ENCODE data around the gene NRP1. TPM values are rescaled to one million over a fixed set of nuclear protein-coding genes. Genes with fewer than 3 reads are reported as not detected.
A peak's percentile ranks its signal among the peaks of the same experiment; 100 is the strongest.

NRP1 gene
- total RNA-seq, 1 donor, result 197 TPM

DNA sequence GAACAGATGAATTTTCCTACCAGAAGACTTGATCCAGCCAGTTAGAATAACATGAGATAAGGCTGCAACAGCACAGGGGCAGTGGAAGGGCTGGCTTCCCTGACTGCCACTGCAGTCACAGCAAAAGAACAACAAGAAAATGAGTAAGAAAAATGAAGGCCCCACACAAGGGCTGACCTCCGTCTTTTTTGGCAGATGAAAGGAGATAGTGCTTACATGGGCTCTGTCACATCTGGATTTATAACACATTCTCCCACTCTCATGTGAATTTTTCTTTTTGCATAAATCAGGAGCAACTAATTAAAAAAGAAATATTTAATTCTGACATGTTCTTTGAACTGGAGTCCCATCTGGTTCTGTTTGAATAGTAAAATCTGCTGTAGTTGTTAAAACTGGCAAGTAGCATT is 99.6 kb downstream of the NRP1 start:
- TF ChIP-seq, protein P1, sequence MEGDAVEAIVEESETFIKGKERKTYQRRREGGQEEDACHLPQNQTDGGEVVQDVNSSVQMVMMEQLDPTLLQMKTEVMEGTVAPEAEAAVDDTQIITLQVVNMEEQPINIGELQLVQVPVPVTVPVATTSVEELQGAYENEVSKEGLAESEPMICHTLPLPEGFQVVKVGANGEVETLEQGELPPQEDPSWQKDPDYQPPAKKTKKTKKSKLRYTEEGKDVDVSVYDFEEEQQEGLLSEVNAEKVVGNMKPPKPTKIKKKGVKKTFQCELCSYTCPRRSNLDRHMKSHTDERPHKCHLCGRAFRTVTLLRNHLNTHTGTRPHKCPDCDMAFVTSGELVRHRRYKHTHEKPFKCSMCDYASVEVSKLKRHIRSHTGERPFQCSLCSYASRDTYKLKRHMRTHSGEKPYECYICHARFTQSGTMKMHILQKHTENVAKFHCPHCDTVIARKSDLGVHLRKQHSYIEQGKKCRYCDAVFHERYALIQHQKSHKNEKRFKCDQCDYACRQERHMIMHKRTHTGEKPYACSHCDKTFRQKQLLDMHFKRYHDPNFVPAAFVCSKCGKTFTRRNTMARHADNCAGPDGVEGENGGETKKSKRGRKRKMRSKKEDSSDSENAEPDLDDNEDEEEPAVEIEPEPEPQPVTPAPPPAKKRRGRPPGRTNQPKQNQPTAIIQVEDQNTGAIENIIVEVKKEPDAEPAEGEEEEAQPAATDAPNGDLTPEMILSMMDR (IDR thresholded peaks at IDR 0.05; ENCODE audit: insufficient read depth, low read depth, low read length), result no peak

DNA sequence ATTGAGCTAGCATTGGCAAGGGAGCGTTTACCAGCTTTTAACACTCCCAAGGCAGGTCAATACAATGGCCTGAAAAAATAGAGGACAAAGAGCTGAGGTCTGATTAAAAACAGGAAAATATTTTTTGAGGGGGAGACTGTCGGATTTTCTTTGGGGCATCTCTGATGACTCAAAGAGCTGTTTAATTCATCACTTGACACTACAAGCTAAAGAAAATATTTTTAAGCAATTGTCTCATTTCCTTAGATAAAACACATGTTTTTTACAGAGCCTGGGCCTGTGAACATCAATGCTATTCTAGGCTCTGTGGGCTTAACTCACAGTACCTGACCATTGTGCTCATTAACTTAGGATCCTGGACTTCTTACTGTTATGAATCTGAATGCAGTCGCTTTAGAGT is 100.8 kb downstream of the NRP1 start:
- no peak for DNase-seq (ENCODE audit: low read depth)
- TF ChIP-seq, protein P1 (IDR thresholded peaks at IDR 0.05; ENCODE audit: insufficient read depth, low read depth, low read length), result no peak
- no peak overlapping the region for H3K4me3 ChIP-seq (ENCODE audit: low read depth, low read length)

More for the DNA sequence above, 99.6 kb downstream of the NRP1 start:
- peak; percentile 61 for DNase-seq (ENCODE audit: low read depth)
- H3K4me3 ChIP-seq (ENCODE audit: low read depth, low read length), result no peak overlapping the region

DNA sequence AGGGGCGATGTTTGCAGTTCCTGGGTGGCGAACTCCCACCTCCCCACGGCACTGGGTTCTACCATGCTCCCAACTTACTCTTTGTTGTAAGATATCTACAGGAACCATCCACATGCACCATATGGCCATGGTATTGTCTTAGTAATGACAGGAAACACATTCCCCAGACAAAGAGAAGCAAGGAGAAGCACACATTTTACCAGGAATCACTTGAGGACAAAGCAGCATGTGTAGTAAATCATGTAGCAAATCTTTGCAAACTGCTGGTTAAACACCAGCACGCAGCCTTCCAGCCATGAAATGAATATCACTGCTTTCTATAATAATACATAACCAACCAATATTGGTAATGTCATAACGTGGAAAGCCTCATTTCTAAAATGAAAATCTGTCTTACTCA is 101.2 kb downstream of the NRP1 start:
- no peak overlapping the region for H3K4me3 ChIP-seq (ENCODE audit: low read depth, low read length)
- TF ChIP-seq, protein P1 (IDR thresholded peaks at IDR 0.05; ENCODE audit: insufficient read depth, low read depth, low read length), result no peak
- DNase-seq (ENCODE audit: low read depth), result no peak

DNA sequence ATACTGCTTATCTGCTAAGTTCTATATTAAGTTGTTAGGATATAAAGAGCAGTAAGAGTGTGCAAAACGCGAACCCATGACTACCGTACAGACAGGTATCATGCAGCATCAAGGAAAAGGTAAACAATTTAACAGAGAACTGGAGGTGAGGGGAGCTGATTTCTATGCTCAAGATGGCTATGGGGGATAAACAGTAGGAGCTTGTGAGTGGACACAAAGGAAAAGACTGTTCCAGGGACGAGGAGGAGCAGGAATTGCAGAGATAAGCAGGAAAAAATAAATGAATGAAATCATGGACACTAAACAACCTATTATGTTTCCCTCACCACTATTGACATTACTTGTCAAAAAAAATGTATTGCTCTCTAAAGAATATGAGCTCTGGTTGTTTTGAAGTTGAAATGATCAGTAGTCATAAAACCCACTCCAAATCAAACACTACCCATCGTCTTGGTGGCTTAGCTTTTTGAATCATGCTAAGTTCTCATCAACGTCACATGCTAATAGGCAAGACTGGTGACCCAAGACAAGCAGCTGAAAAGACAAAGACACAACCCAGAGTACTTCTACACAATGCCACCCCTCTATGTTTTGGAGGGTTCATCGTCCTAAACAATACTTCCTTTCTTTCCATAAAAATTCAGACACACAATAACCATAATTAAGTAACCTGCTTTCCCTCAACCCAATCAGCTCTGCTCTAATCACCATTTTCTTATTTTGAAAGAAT is 102.7 kb downstream of the NRP1 start:
- TF ChIP-seq, protein P1 (IDR thresholded peaks at IDR 0.05; ENCODE audit: insufficient read depth, low read depth, low read length), result no peak
- no peak for DNase-seq (ENCODE audit: low read depth)
- no peak overlapping the region for H3K4me3 ChIP-seq (ENCODE audit: low read depth, low read length)

DNA sequence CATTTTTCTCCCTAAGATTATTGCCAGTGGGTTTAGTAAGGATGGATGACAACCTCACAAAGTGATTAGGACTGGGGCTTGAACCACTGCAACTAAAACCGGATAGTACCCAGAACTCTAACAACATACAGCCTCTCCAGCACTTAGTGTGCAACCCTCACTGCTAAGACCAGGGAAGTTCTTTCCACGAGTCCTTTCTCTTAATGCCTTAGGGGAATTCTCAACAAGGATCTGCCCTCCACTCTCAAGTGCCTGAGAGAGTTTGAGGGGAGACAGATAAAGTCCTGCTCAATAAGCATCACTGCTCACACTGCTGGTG is 104.6 kb downstream of the NRP1 start:
- no peak overlapping the region for H3K4me3 ChIP-seq (ENCODE audit: low read depth, low read length)
- TF ChIP-seq, protein P1 (IDR thresholded peaks at IDR 0.05; ENCODE audit: insufficient read depth, low read depth, low read length), result no peak
- DNase-seq (ENCODE audit: low read depth), result no peak

DNA sequence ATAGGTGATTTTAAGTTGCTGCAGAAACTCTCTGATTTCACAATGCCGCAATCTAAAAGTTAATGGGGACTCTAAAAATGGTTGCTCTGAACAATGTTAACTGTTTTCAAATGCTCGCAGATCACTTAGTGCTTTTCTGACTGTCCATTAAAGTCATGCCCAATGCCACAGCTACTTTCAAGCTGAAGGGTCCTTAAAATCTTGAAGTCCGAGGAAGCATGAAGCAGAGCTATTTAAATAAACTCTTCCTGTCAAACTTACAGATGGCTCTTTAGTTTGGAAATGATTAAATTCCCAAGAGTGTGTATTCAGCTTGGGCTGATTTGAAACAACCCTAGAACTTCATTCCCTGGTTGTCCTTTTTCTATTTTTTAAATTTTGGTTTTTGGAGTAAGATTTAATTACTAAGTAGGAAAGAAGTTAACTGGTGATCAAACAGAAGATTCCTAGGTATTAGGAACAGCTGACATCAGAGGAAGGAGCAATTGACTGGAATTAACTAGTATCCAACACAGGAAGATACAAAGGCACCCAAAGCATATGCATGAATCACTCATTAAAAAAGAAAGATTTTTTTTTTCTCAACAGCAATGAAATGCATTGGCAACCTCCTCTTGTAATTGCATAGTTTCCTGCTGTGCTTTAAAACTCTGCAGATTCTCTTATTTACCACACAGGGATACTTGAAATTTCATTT is 105.1 kb downstream of the NRP1 start:
- TF ChIP-seq, protein P1 (IDR thresholded peaks at IDR 0.05; ENCODE audit: insufficient read depth, low read depth, low read length), result no peak
- no peak overlapping the region for H3K4me3 ChIP-seq (ENCODE audit: low read depth, low read length)
- DNase-seq (ENCODE audit: low read depth), result no peak
